Left forelimb (tissue), 1 donor: Measurements from ENCODE around the gene SLC44A2.
"Not testable (repeated sequence)": the region's sequence is repeated elsewhere in the genome, so short reads cannot be mapped to it uniquely, and the experiment has no call there.

Experiments
- DNase-seq: peaks from one replicate; pipeline ENCODE4 v3.0.0-alpha.2; 2018; ENCODE audit warnings: low spot score

Gene SLC44A2

GRCh38 chr19:10651851-10652250 is 26.5 kb downstream of the SLC44A2 start:
- no peak for DNase-seq

GRCh38 chr19:10653482-10653731 is 28.1 kb downstream of the SLC44A2 start:
- DNase-seq: no peak

GRCh38 chr19:10653732-10654609 is 28.6 kb downstream of the SLC44A2 start, which contains the start of gene ILF3:
Gene ILF3 (plus strand): TSS chr19:10654346. CDS start chr19:10670606, 16,260 bp downstream.
- DNase-seq: peak; percentile 99

- DNase-seq: peak; percentile 77
These were observed 29.5 kb downstream of the SLC44A2 start for GRCh38 chr19:10654610-10655456.

- no peak for DNase-seq
These were observed 30.3 kb downstream of the SLC44A2 start for GRCh38 chr19:10655457-10656312.

GRCh38 chr19:10660346-10660745 is 35.0 kb downstream of the SLC44A2 start:
- DNase-seq: no peak

DNA sequence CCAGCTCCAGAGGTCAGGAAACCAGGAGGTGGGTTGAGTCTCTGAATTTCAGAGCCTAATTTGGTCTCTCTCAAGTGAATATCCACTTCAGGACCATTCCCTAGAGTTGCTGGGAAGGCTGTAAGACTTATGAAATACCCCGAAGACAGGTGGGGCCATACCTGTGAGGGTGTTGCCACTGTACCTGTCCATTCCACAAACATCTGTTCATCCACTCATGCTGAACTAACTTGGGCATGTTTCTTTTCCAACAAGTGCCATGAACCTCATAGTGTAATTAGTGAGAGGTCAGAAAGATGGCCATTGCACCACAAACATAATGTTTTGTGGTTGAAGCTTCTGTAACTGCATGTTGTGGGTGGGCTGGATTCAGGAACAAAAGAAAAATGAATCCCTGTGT is 36.6 kb downstream of the SLC44A2 start:
- DNase-seq: no peak

- no peak for DNase-seq
These were observed 37.3 kb downstream of the SLC44A2 start for GRCh38 chr19:10662384-10663251.

DNA sequence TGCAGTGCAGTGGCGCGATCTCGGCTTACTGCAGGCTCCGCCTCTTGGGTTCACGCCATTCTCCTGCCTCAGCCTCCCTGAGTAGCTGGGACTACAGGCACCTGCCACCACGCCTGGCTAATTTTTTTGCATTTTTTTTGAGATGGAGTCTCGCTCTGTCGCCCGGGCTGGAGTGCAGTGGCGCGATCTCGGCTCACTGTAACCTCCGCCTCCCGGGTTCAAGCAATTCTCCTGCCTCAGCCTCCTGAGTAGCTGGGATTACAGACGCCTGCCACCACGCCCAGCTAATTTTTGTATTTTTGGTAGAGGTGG is 37.9 kb downstream of the SLC44A2 start:
- DNase-seq: not testable (repeated sequence)

GRCh38 chr19:10667867-10668266 is 42.5 kb downstream of the SLC44A2 start:
- DNase-seq: no peak

DNA sequence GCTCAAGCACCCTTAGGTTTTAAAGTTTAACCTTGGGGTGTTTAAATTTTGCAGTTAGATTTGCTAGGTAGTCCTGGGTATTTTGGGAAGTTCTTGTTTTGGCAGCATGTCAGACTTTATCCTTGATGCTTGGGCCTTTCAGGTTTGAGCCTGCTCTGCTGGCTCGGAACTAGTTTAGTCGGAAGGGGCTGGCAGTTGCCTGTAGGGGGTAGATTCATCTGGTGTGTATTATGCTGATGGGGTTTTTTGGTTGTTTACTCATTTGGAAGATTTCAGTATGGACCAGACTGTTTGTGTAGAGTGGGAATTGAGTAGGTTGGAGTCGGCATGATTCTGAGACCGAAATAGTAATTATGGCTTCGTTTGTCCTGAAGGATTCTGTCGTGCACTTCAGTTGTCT is 43.9 kb downstream of the SLC44A2 start:
- DNase-seq: no peak

DNA sequence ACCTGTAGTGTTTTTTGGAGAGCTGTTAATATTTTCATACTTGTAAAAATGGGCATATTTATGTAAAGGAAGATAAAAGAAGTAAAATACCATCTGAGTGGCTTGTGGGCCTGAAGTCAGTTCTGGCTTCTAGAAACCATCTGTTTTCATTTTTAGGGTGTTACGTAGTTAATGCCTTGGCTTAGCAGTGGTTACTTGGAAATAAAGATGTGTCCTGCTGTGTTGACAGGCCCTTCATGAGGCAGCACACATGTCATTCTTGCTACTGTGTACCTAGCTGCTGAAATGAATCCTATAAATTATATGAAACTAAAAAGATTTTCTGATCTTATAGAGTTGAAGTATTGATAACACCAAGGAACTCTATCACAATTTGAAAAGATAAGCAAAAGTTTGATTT is 44.8 kb downstream of the SLC44A2 start:
- no peak for DNase-seq

GRCh38 chr19:10670876-10671804 is 45.8 kb downstream of the SLC44A2 start:
- DNase-seq: no peak

- DNase-seq: not testable (repeated sequence)
These were observed 46.6 kb downstream of the SLC44A2 start for GRCh38 chr19:10671922-10672321.

GRCh38 chr19:10675214-10675613 is 49.9 kb downstream of the SLC44A2 start:
- not testable (repeated sequence) for DNase-seq

DNA sequence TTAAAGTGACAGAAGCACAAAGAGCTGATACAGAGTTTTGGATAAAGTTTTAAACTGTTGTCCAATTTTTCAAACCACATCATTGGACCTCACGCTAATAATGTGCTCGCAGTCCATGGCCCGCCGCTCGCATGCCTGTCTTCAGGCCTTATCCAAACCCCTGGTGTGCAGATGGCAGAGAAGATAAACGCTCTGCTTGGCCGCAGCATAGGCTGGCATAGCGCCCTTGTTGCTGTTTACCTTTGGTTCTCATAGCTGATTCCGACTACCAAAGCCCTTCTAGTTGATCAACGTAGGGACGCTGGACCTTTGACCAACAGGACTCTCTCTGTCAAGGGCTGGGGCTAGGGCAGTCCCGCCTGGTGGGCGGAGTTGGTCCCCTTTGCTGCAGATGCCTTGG is 52.4 kb downstream of the SLC44A2 start:
- DNase-seq: no peak

- no peak for DNase-seq
These were observed 53.5 kb downstream of the SLC44A2 start for GRCh38 chr19:10678813-10679212.

- no peak for DNase-seq
These were observed 54.4 kb downstream of the SLC44A2 start for GRCh38 chr19:10679743-10680142.

- DNase-seq: no peak
These were observed 55.3 kb downstream of the SLC44A2 start for GRCh38 chr19:10680545-10681135.

DNA sequence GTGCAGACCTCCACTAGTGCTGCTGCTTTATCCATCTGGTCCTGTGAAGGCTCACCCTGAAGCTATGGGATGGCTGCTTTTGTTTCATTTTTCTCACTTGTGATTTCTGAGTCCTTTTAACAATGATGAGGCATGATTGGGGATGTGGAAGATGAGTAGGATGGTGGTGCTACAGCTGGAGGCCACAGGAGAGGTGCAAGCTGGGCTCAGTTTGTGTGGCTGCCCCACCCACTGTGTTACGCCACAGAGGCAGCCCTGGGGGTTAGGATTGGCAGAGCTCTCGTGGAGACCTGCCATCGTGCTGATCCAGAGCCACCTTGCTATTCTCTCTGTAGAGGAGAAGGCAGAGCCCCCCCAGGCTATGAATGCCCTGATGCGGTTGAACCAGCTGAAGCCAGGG is 56.3 kb downstream of the SLC44A2 start:
- no peak for DNase-seq
